ENCODE results near the gene SRGAP2B.
"Not testable (repeated sequence)": the region's sequence is repeated elsewhere in the genome, so short reads cannot be mapped to it uniquely, and the experiment has no call there.

SRGAP2B gene

DNA sequence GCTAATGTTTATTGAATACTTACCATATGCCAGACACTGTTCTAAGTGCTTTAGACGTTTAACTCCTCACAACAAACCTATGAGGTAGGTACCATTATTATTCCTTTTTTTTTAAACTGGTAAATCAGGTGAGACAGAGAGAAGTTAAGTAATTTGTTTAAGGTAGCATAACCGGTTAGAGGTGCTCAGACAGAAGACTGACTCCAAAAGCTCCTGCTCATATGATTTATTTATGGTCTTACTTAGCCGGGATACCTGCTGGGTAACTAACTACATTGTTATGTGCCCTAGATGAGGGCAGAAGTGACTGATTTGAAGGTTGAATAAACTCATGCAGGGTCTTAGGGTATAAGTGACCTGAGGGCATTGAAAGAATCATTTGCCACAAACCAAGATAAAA lies 17.6 kb upstream of the SRGAP2B start:
- CTCF ChIA-PET, H3K4me3 Mint-ChIP-seq, H3K27me3 Mint-ChIP-seq, H3K36me3 Mint-ChIP-seq, DNase-seq, H3K9me3 Mint-ChIP-seq, H3K4me1 Mint-ChIP-seq, H3K27ac Mint-ChIP-seq: not testable (repeated sequence)

DNA sequence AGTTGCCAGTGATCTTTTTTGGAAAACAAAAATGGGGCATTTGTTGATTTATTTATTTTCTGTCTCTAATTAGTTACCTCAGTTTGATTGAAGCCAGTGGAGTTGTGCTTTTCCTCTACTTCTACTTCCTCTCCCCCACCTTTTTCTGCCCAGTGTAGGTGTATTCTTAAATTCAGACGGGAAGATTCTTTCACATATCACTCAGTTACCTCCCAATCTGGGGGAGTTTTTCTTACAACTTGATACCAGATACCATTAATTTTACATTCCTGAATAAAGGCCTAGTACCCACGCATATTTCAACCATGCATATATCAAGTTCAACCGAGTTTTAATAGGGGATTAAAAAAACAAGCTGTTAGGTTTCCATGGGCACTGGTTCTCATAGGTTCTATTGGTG lies 16.5 kb upstream of the SRGAP2B start:
- H3K27me3 Mint-ChIP-seq, H3K4me1 Mint-ChIP-seq, H3K9me3 Mint-ChIP-seq, H3K27ac Mint-ChIP-seq, H3K4me3 Mint-ChIP-seq, H3K36me3 Mint-ChIP-seq, DNase-seq, CTCF ChIA-PET: not testable (repeated sequence)

DNA sequence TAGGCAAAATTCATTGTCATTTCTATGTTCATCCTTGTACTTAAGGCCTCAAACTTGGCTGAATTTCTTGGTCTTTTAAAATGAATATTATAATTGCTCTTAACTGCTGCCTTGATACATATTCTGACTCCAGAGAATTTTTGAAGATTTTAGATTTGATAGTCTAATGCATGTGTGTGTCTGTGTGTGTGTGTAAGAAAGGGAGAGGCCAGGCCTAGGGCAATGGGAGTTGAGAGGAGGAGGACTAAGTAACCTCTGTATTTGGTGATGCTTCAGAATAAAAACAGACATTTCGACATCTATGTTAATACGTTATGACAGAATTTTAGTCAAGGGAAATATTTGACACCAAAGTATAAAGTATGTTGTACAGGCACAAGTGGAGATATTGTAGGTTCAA lies 8.2 kb upstream of the SRGAP2B start:
- DNase-seq, H3K27me3 Mint-ChIP-seq, H3K4me1 Mint-ChIP-seq, H3K27ac Mint-ChIP-seq, H3K4me3 Mint-ChIP-seq, H3K36me3 Mint-ChIP-seq, H3K9me3 Mint-ChIP-seq, CTCF ChIA-PET: not testable (repeated sequence)

DNA sequence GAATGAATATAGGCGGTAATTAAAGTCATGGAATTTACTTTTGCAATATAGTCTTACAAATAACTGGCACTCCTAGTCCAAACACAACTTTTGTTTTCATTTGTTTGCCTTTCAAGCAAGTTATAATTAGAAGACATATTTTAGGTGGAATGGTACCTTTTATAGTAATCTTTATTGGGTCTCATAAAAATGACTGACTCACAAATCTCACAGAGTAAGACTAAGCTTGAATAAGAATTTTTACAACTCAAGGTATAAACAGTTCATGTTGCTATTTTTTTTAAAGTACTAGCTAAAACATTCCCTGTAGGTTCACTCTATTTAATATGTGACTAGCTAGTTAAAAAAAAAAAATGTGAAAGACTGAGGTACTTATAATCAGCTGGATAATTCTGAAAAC lies 6.6 kb upstream of the SRGAP2B start:
- CTCF ChIA-PET, H3K4me1 Mint-ChIP-seq, H3K27me3 Mint-ChIP-seq, H3K4me3 Mint-ChIP-seq, DNase-seq, H3K27ac Mint-ChIP-seq, H3K9me3 Mint-ChIP-seq, H3K36me3 Mint-ChIP-seq: not testable (repeated sequence)

DNA sequence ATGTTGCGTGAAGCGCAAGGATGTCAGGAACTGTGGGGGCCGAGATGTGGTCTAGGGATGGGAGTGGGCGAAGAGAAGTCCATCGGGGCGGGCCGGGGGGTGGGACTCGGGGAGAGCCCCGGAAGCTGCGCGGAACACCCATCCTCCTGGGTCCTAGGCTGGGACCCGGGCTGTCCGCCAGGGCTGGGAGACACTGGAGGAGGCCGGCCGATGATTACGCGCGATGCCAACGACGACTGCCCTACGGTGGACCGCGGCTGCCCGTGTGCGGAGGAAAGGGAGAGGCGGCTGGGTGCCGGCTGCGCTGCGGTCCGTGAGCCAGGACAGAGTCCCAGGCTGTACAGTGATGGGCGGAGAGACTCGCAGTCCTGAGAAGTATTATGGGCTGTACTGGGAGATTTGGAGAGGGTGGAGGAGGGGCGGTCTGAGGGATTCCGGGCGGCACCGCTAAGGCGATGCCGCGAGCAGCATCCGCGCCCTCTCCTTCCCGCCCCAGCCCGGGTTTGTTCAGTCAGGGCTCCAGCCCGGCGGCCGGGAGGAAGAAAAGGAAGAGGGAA lies 395 bp downstream of the SRGAP2B start:
- H3K9me3 Mint-ChIP-seq, H3K27me3 Mint-ChIP-seq, CTCF ChIA-PET, H3K36me3 Mint-ChIP-seq, H3K4me1 Mint-ChIP-seq, H3K27ac Mint-ChIP-seq: not testable (repeated sequence)
- H3K4me3 Mint-ChIP-seq = peak overlapping the region; percentile 56
- peak; percentile 29 for DNase-seq

DNA sequence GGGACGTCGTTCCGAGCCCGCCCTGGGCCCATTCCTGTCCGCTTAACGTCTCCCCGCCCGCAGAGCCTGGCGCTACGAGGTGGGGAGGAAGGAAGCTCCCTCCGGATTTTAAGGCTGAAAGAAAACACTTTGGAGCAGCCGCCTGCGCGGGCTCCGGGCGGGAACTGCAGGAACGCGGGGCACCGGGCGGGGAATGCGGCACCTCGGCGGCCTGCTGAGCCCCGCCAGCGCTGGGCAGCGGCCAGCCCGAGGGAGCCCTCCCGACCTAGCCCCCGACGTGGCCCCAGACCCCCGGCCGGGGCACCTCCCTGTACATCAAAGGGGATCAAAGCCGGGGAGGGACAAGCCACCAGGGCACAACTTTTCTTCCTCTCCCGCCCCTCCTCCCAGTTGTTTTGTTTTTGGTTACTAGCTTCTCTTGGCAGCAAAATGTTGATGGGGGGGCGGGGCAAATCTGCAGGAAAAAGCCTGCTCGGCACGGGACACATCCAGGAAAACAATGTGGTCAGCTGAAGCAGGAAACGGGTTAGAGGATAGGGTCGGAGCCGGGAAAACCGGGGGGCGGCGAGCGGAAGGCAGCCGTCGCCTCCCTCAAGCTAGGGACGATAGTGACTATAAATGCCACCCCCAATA lies 1.5 kb downstream of the SRGAP2B start:
- H3K9me3 Mint-ChIP-seq, H3K36me3 Mint-ChIP-seq, CTCF ChIA-PET, H3K27me3 Mint-ChIP-seq, H3K4me1 Mint-ChIP-seq: not testable (repeated sequence)
- DNase-seq = peak; percentile 57
- H3K27ac Mint-ChIP-seq = peak overlapping the region; percentile 12
- H3K4me3 Mint-ChIP-seq = peak overlapping the region; percentile 87

DNA sequence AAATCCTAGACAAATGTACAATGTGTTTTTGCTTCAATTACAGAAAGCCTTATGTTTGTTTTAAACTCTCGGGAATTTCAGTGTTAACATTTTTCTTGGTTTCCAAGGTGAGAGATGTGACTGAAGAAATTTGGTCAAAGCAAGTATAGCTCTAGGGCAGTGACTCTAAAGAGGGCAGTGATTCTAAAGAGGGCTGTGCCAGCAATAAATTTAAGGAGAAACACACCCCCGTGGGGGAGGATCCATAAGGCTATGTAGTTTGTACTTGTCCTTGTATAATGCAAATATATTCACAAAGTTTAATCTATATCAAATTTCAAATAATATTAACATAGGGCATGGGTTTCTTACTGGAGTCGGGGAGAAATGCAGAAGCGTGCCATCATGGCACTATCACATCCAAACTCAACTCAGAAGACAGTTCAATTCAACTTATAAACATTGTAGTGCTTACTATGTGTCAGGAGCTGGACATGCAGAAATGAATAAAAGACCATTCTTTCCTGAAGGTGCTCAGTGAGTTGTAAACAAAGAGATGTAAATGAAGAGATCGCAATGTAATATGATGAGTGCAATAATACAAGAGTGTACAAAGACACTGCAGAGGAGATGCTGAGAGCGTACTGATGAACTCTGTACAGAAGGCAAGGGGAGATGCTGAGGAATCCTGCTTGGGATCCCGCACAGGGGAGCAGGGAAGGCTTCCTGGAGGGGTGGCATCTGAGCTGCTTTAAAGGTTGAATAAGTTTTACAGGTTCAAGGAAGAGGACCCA lies 12.5 kb downstream of the SRGAP2B start:
- H3K9me3 Mint-ChIP-seq, H3K4me1 Mint-ChIP-seq, DNase-seq, CTCF ChIA-PET, H3K36me3 Mint-ChIP-seq, H3K4me3 Mint-ChIP-seq, H3K27ac Mint-ChIP-seq, H3K27me3 Mint-ChIP-seq: not testable (repeated sequence)

DNA sequence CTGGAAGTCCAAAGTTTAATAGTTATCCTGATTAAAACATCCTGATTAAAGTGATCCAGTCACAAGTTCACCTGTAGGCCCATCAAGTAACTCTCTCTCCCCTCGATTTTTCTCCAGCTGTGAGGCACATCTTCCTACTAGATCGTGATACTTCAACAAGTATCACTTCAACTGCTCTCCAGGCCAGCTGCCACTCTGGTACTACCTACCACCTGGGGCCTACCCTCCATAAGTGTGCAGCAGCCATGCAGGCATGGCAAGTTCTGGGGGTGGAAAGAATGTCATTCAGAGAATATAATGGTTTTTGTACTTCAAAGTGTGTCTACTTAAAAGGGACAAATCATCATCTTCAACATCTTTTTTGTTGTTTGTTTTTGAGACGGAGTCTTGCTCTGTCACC lies 14.9 kb downstream of the SRGAP2B start:
- H3K36me3 Mint-ChIP-seq, H3K27ac Mint-ChIP-seq, CTCF ChIA-PET, H3K27me3 Mint-ChIP-seq, H3K4me1 Mint-ChIP-seq, DNase-seq, H3K4me3 Mint-ChIP-seq, H3K9me3 Mint-ChIP-seq: not testable (repeated sequence)

DNA sequence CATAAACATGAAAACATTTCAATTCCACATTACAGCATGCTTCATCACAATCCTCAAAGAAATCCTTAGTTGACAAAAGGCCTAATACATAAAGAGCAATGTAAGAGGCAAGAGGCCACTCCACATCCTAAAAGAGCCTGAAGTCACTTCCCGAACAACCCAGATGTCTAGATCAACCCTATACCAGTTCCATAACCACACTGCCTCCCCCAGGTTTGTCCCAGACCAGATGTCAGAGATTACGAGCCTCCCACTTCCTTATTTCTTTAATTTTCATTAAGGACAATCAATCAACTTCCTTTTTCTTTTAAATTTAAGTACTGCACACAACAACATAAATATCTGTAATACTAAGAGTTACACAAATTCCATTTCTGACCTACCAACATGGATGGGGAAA lies 15.4 kb downstream of the SRGAP2B start:
- H3K36me3 Mint-ChIP-seq, H3K9me3 Mint-ChIP-seq, H3K27me3 Mint-ChIP-seq, H3K4me3 Mint-ChIP-seq, DNase-seq, H3K27ac Mint-ChIP-seq, H3K4me1 Mint-ChIP-seq, CTCF ChIA-PET: not testable (repeated sequence)

DNA sequence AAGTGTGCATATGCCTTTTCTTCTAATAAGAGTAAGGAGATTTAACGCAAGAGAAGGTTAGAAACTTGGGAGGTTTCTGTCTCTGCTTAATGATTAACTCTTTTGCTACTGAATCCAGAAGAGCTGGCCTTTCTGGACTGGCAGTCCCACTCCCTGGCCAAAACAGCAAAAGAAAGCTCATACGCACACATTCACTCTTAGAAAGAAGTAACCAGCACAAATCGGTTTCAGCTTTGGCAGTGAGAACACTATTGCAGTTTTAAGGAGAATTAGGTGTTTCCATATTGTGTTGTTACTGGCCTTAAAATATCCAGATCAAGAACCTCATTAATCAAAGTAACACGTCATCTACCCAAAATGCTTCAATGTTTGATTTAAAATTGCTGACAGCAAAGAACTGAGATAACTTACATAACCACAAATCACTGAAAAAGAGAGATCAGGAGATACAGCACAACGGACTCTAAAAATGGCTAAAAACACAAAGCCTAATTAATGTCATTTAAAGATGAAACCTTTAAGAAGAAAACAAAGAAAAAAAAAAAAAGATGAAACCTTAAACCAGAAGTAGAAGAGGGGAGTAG lies 16.2 kb downstream of the SRGAP2B start:
- H3K27ac Mint-ChIP-seq, H3K4me1 Mint-ChIP-seq, H3K4me3 Mint-ChIP-seq, H3K27me3 Mint-ChIP-seq, H3K36me3 Mint-ChIP-seq, DNase-seq, CTCF ChIA-PET, H3K9me3 Mint-ChIP-seq: not testable (repeated sequence)

DNA sequence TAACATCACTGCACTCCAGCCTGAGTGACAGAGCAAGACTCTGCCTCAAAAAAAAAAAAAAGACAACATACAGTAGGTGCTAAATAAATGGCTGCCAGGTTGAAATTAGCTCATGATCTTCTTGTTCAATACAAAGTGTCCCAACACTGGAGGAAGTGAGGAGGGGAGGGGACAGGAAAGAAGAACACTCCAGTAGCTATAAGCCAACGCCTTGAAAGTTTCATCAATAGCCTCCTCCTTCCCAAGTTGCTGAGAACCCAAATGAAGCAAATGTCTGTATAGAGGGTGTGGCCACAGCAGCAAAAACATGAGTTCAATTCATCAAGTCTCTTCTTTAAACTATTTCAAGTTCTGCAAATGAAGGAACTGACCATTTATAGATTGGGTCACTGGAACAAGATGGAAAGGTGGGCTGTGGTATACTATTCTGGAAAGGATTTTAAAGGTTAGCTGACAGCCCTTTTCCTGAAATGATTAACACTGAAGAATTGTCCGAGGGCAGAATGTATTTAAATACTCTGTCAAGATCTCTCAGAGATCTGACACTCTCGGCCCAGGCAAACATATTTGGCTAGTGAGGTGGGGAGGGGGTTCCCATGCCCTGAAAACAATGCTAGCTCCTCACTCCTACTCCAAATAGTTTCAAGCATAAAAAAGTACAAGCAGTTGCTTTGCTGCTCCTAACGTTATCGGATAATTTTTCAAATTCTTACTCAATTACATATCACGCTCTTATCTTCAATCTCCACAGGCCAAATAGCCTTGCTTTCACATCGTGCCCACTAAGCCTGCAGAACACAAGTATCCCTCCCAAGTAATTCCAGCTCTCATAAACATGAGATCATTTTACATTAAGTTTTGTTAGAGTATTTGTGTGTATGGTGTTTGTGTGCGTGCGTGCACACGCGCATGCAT lies 17.0 kb downstream of the SRGAP2B start:
- H3K36me3 Mint-ChIP-seq, H3K27me3 Mint-ChIP-seq, H3K4me3 Mint-ChIP-seq, DNase-seq, H3K27ac Mint-ChIP-seq, H3K9me3 Mint-ChIP-seq, H3K4me1 Mint-ChIP-seq, CTCF ChIA-PET: not testable (repeated sequence)

DNA sequence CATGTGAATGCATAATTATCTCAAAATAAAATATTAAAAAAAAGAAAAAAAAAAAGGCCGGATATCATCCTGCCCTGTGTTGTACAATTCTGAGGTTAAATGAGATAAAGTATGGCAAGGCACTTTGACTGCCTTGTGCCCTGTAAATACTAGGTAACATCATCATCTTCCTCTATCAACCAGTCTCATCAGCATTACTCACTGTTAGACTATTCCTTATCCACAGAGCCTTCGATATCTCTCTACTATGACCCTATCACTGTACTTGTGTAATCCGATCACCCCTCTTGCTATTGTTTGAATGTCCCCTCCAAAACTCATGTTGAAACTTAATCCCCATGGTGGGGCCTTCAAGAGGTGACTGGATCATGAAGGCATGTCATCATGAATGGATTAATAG lies 18.3 kb downstream of the SRGAP2B start:
- H3K36me3 Mint-ChIP-seq, H3K9me3 Mint-ChIP-seq, CTCF ChIA-PET, H3K4me3 Mint-ChIP-seq, H3K27ac Mint-ChIP-seq, H3K4me1 Mint-ChIP-seq, H3K27me3 Mint-ChIP-seq, DNase-seq: not testable (repeated sequence)

DNA sequence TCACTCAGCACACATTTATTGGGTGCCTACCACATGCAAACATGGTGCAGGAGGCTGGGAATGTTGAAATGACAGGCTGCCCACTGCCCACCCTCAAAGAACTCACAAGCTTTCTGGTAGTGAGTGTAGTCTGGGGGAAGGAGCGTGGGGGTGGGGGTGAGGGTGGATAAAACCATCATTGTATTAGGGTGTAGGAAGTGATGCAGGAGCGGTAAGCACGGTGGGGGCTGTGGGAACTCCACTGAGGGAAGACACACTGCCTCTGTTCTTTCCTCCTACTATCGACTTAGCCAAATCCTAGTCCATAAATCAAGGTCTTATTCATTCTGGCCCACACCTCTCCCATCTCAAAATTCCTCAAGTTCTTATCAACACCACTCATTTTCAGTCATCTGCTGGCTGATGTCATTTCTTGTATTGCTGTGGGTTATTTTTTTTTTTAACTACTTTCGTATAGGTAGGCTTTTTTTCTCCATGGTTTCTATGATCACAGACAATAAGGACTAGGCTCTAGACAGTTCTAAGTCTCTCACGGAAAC lies 21.0 kb downstream of the SRGAP2B start:
- H3K4me3 Mint-ChIP-seq, H3K27me3 Mint-ChIP-seq, H3K27ac Mint-ChIP-seq, H3K4me1 Mint-ChIP-seq, DNase-seq, H3K36me3 Mint-ChIP-seq, CTCF ChIA-PET, H3K9me3 Mint-ChIP-seq: not testable (repeated sequence)

DNA sequence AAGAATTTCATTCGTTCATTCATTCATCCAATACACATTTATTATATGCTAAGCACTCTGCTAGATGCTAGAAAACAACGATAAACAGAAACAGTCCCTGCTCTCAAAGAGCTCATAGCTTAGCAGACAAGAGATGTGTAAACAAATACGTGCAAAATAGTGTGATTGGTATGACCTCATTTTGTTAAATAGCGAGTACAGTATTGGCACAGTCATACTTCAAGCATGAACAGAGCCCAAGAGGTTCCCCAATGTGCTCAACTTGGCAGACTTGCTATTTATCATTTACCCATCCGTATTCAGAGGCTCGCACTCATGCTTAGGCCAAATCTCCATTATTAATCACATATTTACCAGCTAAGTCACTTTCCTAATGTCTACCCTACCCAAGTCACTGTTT lies 23.6 kb downstream of the SRGAP2B start:
- H3K4me3 Mint-ChIP-seq, H3K27me3 Mint-ChIP-seq, H3K27ac Mint-ChIP-seq, H3K4me1 Mint-ChIP-seq, H3K36me3 Mint-ChIP-seq, H3K9me3 Mint-ChIP-seq, CTCF ChIA-PET, DNase-seq: not testable (repeated sequence)

All from activated naive CD4-positive, alpha-beta T cell treated with anti-CD3 and anti-CD28 coated beads, Interleukin-2, amount 10 ng/mL, durations not matched to agents 7 days and 5 days (primary cell).